Body of pancreas (tissue), 4 donors: ENCODE measurements around the gene UBXN7. TPM values are rescaled to one million over a fixed set of nuclear protein-coding genes. Genes with fewer than 3 reads are reported as not detected.

Experiments
- ATAC-seq: fragments of 150-250 bp; one replicate; pipeline ENCODE4 v1.9.1; 2016
- DNase-seq, 4 donors: peaks; one replicate each; pipeline ENCODE4 v3.0.0-alpha.2; 2019
- H3K27ac ChIP-seq, 4 donors: fragments of 200-600 bp; sonication (generic); 1 replicate in 3 of 4; 2 replicates in 1 of 4; pipeline versions ENCODE4 v1.5.1 to v1.6.1; 2016 to 2019; ENCODE audit warnings: mild to moderate bottlenecking in 1 of 4, mixed read lengths in 1 of 4, moderate library complexity in 1 of 4
- H3K27me3 ChIP-seq, 2 donors: fragments of 200-600 bp; sonication (generic); one replicate each; pipeline ENCODE4 v1.6.0; 2016; ENCODE audit warnings: mild to moderate bottlenecking in 1 of 2
- H3K36me3 ChIP-seq, 2 donors: fragments of 200-600 bp; sonication (generic); replicated peaks in 1 of 2; 2 replicates each; pipeline ENCODE4 v1.5.1; 2016; ENCODE audit warnings: low read depth in 2 of 2; ENCODE audit not compliant: insufficient read depth in 1 of 2
- H3K4me1 ChIP-seq: fragments of 200-600 bp; sonication (generic); one replicate; pipeline ENCODE4 v1.6.0; 2016
- H3K4me3 ChIP-seq, 2 donors: fragments of 200-600 bp; sonication (generic); 1 replicate in 1 of 2; 2 replicates in 1 of 2; pipeline ENCODE4 v1.5.1; 2016 to 2019
- H3K9me3 ChIP-seq, 3 donors: fragments of 200-600 bp; sonication (generic); 1 replicate in 2 of 3; 2 replicates in 1 of 3; pipeline ENCODE4 v1.5.1; 2016
- POLR2A ChIP-seq, 3 donors: fragments of 450-650 bp; IDR thresholded peaks; one replicate each; pipeline ENCODE4 v1.6.1; 2016; ENCODE audit warnings: antibody characterized with exemption in 3 of 3, mild to moderate bottlenecking in 2 of 3
- WGBS, 2 donors: methylation state at CpG; one replicate each; pipeline ENCODE4 v1.1.5; 2017; 5-methylcytosine and 5-hydroxymethylcytosine counted together
- intact Hi-C: fragments of 100-400 bp; cut with DNase I; formaldehyde crosslinking; loops from one replicate; pipeline ENCODE4 v1.15.1; 2023
- total RNA-seq, 2 donors: library from RNA; depleted of rRNA; stranded (reverse); fragments of >200 nt; gene quantifications; one replicate each; pipeline ENCODE4 v1.1.0, GENCODE V29; 2016
- TF ChIP-seq, protein P1 (sequence below), 7 experiments: fragments of 450-650 bp in 4 of 7; fragments of 200-600 bp in 3 of 7; sonication (generic) in 3 of 7; IDR thresholded peaks; one replicate each; pipeline ENCODE4 v1.5.1; 2016 to 2019; ENCODE audit warnings: antibody characterized with exemption in 7 of 7

Gene UBXN7
- total RNA-seq, 2 donors from 2014 or later: 8.6 to 11.2 TPM

DNA sequence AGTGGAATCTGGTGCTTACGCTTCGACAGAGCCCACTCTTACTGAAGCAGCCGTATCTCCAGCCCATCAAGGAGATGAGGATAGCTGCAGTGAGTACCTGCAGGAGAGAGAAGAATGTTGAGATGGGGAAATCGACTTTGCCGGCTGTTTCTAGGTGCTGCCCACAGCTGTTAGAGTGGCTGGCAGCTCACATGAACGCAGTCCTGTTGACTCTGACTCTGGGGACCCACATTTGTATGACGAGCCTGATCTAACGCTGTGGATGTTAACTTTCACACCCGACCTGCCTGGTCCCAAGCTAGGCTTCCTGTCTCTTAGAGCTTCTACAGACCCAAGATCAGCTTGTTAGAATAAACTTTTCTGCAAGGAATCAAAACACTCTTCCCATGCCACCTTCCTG is 105.3 kb downstream of the UBXN7 start:
- no peaks in the 10 kb centered on the region for H3K4me1 ChIP-seq
- no peaks in the 10 kb centered on the region for H3K9me3 ChIP-seq
- H3K27me3 ChIP-seq: no peaks in the 10 kb centered on the region
- no peaks in the 10 kb centered on the region for H3K36me3 ChIP-seq
- DNase-seq: no peak
- WGBS, 2 donors: 52 to 54% methylated on average over 9 of the region's 9 CpGs
- no peak for ATAC-seq
- H3K4me3 ChIP-seq: no peak overlapping the region
- no peak overlapping the region for H3K27ac ChIP-seq
- TF ChIP-seq, protein P1, sequence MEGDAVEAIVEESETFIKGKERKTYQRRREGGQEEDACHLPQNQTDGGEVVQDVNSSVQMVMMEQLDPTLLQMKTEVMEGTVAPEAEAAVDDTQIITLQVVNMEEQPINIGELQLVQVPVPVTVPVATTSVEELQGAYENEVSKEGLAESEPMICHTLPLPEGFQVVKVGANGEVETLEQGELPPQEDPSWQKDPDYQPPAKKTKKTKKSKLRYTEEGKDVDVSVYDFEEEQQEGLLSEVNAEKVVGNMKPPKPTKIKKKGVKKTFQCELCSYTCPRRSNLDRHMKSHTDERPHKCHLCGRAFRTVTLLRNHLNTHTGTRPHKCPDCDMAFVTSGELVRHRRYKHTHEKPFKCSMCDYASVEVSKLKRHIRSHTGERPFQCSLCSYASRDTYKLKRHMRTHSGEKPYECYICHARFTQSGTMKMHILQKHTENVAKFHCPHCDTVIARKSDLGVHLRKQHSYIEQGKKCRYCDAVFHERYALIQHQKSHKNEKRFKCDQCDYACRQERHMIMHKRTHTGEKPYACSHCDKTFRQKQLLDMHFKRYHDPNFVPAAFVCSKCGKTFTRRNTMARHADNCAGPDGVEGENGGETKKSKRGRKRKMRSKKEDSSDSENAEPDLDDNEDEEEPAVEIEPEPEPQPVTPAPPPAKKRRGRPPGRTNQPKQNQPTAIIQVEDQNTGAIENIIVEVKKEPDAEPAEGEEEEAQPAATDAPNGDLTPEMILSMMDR (IDR thresholded peaks at IDR 0.05): no peak
- no peak for TF ChIP-seq POLR2A (IDR thresholded peaks at IDR 0.05)
- intact Hi-C loops: no loop called here

DNA sequence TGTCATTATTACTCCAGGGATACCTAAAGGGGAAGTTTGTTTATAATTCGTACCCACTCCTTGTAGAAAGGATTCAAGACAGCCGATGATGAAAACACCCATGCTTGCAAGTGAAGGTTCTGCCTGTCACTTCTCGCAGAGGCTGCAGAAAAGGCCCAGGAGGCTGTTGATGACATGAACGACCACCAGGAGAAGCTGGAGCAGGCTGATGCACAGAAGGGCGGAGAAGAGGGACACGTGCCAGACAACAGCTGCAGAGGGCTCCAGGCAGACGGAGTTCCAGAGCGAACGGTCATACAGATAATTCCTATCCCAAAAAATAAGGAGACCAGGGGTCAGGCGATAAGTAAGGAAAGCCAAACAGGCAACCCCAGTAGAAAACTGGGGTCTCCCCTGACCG is 108.5 kb downstream of the UBXN7 start:
- TF ChIP-seq, protein P1 (IDR thresholded peaks at IDR 0.05): no peak
- no peak for TF ChIP-seq POLR2A (IDR thresholded peaks at IDR 0.05)
- Histone ChIP-seq H3K4me3 (no peak overlapping the region), H3K4me1 (peaks cover 4% of the 10 kb centered on the region), H3K9me3 (no peaks in the 10 kb centered on the region), H3K27me3 (no peaks in the 10 kb centered on the region), H3K27ac (no peak overlapping the region), H3K36me3 (no peaks in the 10 kb centered on the region)
- no peak for ATAC-seq
- intact Hi-C loops: no loop called here
- WGBS, 2 donors: 65 to 70% methylated on average over 11 of the region's 11 CpGs
- no peak for DNase-seq

DNA sequence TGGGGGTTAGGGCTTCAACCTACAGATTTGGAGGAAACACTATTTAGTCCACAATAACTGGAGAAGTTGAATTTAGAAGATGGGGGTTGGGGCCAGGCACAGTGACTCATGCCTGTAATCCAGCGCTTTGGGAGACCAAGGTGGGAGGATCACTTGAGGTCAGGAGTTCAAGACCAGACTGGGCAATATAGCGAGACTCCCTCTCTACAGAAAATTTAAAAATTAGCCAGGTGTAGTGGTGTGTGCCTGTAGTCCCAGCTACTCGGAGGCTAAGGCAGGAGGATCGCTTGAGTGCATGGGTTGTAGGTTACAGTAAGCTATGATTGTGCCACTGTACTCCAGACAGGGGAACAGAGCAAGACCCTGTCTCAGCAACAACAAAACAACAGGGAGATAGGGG is 109.2 kb downstream of the UBXN7 start:
- intact Hi-C loops: no loop called here

DNA sequence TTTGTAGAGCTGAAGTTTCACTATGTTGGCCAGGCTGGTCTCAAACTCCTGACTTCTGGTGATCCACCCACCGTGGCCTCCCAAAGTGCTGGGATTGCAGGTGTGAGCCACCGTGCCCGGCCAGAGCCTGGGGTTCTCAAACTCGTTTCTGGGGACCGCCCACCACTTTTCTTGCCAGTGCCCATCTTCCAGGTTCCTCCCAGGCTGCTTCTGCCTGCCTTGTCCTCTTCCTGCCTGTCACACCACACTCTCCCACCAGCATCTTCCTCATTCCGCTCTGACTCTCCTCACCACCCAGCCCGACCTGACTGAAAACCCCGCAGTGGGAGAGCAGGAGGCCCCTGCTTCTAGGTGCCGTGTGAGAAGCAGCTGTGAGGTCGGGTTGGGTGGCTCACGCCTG is 111.1 kb downstream of the UBXN7 start:
- Histone ChIP-seq H3K9me3 (no peaks in the 10 kb centered on the region), H3K36me3 (no peaks in the 10 kb centered on the region), H3K4me3 (no peak overlapping the region), H3K27me3 (no peaks in the 10 kb centered on the region), H3K27ac (no peak overlapping the region), H3K4me1 (peaks cover 4% of the 10 kb centered on the region)
- WGBS, 2 donors: 66 to 93% methylated on average over 8 to 11 of the region's 11 CpGs
- ATAC-seq: no peak
- TF ChIP-seq, protein P1 (IDR thresholded peaks at IDR 0.05): no peak
- no peak for TF ChIP-seq POLR2A (IDR thresholded peaks at IDR 0.05)
- intact Hi-C loops: no loop called here
- DNase-seq: peak in 1 of 4 donors; percentile 19

More for the DNA sequence above, 109.2 kb downstream of the UBXN7 start:
- no peaks in the 10 kb centered on the region for H3K27me3 ChIP-seq
- peaks cover 4% of the 10 kb centered on the region for H3K4me1 ChIP-seq
- no peak for ATAC-seq
- TF ChIP-seq, protein P1 (IDR thresholded peaks at IDR 0.05): no peak
- TF ChIP-seq POLR2A (IDR thresholded peaks at IDR 0.05): no peak
- WGBS, 2 donors: 89 to 93% methylated on average over 3 to 4 of the region's 4 CpGs
- H3K36me3 ChIP-seq: no peaks in the 10 kb centered on the region
- H3K4me3 ChIP-seq: no peak overlapping the region
- no peak overlapping the region for H3K27ac ChIP-seq
- H3K9me3 ChIP-seq: no peaks in the 10 kb centered on the region
- no peak for DNase-seq

DNA sequence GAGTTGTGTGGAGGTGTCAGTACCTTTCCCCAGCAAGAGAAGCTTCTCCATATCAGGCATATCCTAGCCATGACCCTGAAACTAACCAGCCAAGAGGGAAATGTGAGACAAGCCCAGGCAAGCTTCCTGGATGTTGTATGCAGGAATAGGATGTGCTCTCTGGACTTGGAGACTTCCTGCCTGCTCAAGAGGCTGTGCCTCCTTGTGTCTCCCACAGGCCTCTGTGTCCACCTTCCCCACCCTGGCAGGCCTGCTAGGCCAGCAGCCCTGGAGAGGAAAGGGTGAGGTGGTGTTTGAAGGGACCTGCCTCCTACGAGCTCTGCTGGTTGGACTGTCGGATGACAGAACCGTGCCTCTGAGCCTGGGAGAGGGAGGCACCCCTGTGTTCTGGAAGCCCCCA is 112.1 kb downstream of the UBXN7 start:
- no peak for TF ChIP-seq POLR2A (IDR thresholded peaks at IDR 0.05)
- TF ChIP-seq, protein P1 (IDR thresholded peaks at IDR 0.05): no peak
- Histone ChIP-seq H3K36me3 (no peaks in the 10 kb centered on the region), H3K4me3 (no peak overlapping the region), H3K9me3 (no peaks in the 10 kb centered on the region), H3K27me3 (no peaks in the 10 kb centered on the region), H3K4me1 (peaks cover 4% of the 10 kb centered on the region), H3K27ac (no peak overlapping the region)
- ATAC-seq (no peak), DNase-seq (no peak)
- intact Hi-C loops: no loop called here
- WGBS, 2 donors: 74 to 92% methylated on average over 2 to 3 of the region's 3 CpGs
